CD14-positive monocyte (primary cell): ENCODE data around the gene DGCR6L. TPM values are rescaled to one million over a fixed set of nuclear protein-coding genes. Genes with fewer than 3 reads are reported as not detected.
"Not testable (repeated sequence)": the region's sequence is repeated elsewhere in the genome, so short reads cannot be mapped to it uniquely, and the experiment has no call there.

ENCODE experiments used
- DNase-seq, 3 donors: peaks; one replicate each; pipeline ENCODE4 v3.0.0-alpha.2; 2011 to 2022
- H2AFZ ChIP-seq: 2 replicates; pipeline ENCODE4 v1.6.0; 2012; ENCODE audit warnings: mild to moderate bottlenecking, low read depth, low read length, inconsistent platforms; ENCODE audit not compliant: insufficient read depth, poor library complexity, severe bottlenecking
- H3K27ac ChIP-seq, 2 donors: 1 replicate in 1 of 2; 2 replicates in 1 of 2; pipeline ENCODE4 v1.5.1; 2012 to 2013; ENCODE audit warnings: low read length in 2 of 2, control low read depth in 1 of 2, inconsistent platforms in 1 of 2, low read depth in 1 of 2, mild to moderate bottlenecking in 1 of 2
- H3K27me3 ChIP-seq, 2 donors: one replicate each; pipeline versions ENCODE4 v1.6.0 to v1.6.1; 2011 to 2013; ENCODE audit warnings: low read length in 2 of 2; ENCODE audit not compliant: control insufficient read depth in 2 of 2, insufficient read depth in 2 of 2
- H3K36me3 ChIP-seq, 2 donors: replicated peaks in 1 of 2; 1 replicate in 1 of 2; 2 replicates in 1 of 2; pipeline versions ENCODE4 v1.5.1 to v1.6.1; 2012 to 2013; ENCODE audit warnings: low read length in 2 of 2, control low read depth in 1 of 2, inconsistent platforms in 1 of 2, mild to moderate bottlenecking in 1 of 2; ENCODE audit not compliant: insufficient read depth in 2 of 2, control insufficient read depth in 1 of 2
- H3K4me1 ChIP-seq, 2 donors: 1 replicate in 1 of 2; 2 replicates in 1 of 2; pipeline versions ENCODE4 v1.5.1 to v1.6.1; 2012 to 2013; ENCODE audit warnings: low read length in 2 of 2, control low read depth in 1 of 2, inconsistent platforms in 1 of 2, mild to moderate bottlenecking in 1 of 2, moderate library complexity in 1 of 2; ENCODE audit not compliant: insufficient read depth in 2 of 2, control insufficient read depth in 1 of 2
- H3K4me2 ChIP-seq: replicated peaks from 2 replicates; pipeline ENCODE3; 2012; ENCODE audit warnings: low read length, moderate library complexity, mild to moderate bottlenecking; ENCODE audit not compliant: poor library complexity, severe bottlenecking; ENCODE audit errors: extremely low read depth
- H3K4me3 ChIP-seq, 3 experiments: fragments of 200-600 bp in 1 of 3; sonication (generic) in 1 of 3; replicated peaks in 1 of 3; 1 replicate in 2 of 3; 2 replicates in 1 of 3; pipeline ENCODE4 v1.5.1; 2011 to 2013; ENCODE audit warnings: low read length in 3 of 3, mild to moderate bottlenecking in 3 of 3, control low read depth in 2 of 3, low read depth in 2 of 3, inconsistent platforms in 1 of 3, moderate library complexity in 1 of 3
- H3K79me2 ChIP-seq: 2 replicates; pipeline ENCODE4 v1.6.0; 2012; ENCODE audit warnings: mild to moderate bottlenecking, control low read depth, inconsistent platforms, low read length, moderate library complexity; ENCODE audit not compliant: insufficient read depth
- H3K9ac ChIP-seq: 2 replicates; pipeline ENCODE4 v1.6.0; 2017; ENCODE audit warnings: low read length, mild to moderate bottlenecking; ENCODE audit not compliant: insufficient read depth, poor library complexity, severe bottlenecking
- H3K9me3 ChIP-seq, 2 donors: replicated peaks in 1 of 2; 1 replicate in 1 of 2; 2 replicates in 1 of 2; pipeline versions ENCODE4 v1.5.1 to v1.6.1; 2012 to 2013; ENCODE audit warnings: low read length in 2 of 2, control low read depth in 1 of 2; ENCODE audit not compliant: control insufficient read depth in 1 of 2, insufficient read depth in 1 of 2
- H4K20me1 ChIP-seq: 2 replicates; pipeline ENCODE4 v1.6.0; 2012; ENCODE audit warnings: mild to moderate bottlenecking, low read length, control low read depth, moderate library complexity; ENCODE audit not compliant: insufficient read depth
- H3K27ac Mint-ChIP-seq, 7 donors: one replicate each; pipeline ENCODE4 v1.8.0; 2020; ENCODE audit warnings: mild to moderate bottlenecking in 7 of 7, mixed read lengths in 7 of 7, moderate library complexity in 6 of 7, inconsistent platforms in 2 of 7
- H3K27me3 Mint-ChIP-seq, 3 donors: one replicate each; pipeline ENCODE4 v1.8.0; 2021 to 2022; ENCODE audit warnings: low read depth in 3 of 3, mild to moderate bottlenecking in 3 of 3, mixed read lengths in 3 of 3, moderate library complexity in 3 of 3, inconsistent platforms in 1 of 3
- H3K36me3 Mint-ChIP-seq, 2 donors: one replicate each; pipeline ENCODE4 v1.8.0; 2020; ENCODE audit warnings: mixed read lengths in 2 of 2, inconsistent platforms in 1 of 2, mild to moderate bottlenecking in 1 of 2
- H3K4me1 Mint-ChIP-seq: one replicate; pipeline ENCODE4 v1.8.0; 2020; ENCODE audit warnings: mild to moderate bottlenecking, mixed read lengths
- H3K4me3 Mint-ChIP-seq, 2 donors: one replicate each; pipeline ENCODE4 v1.8.0; 2020; ENCODE audit warnings: mild to moderate bottlenecking in 2 of 2, mixed read lengths in 2 of 2, moderate library complexity in 1 of 2
- H3K9me3 Mint-ChIP-seq, 7 donors: one replicate each; pipeline ENCODE4 v1.8.0; 2020 to 2022; ENCODE audit warnings: mixed read lengths in 7 of 7, mild to moderate bottlenecking in 6 of 7, moderate library complexity in 6 of 7, inconsistent platforms in 2 of 7
- CTCF ChIP-seq: fragments of 200-600 bp; IDR thresholded peaks from one replicate; pipeline ENCODE4 v1.8.0; 2022; ENCODE audit warnings: antibody characterized with exemption, mild to moderate bottlenecking
- WGBS: methylation state at CpG from one replicate; pipeline ENCODE4 v1.1.5; 2013; ENCODE audit warnings: missing lambda C conversion rate; ENCODE audit not compliant: insufficient coverage; 5-methylcytosine and 5-hydroxymethylcytosine counted together
- intact Hi-C, 2 donors: fragments of 100-400 bp; cut with micrococcal nuclease; formaldehyde crosslinking; loops; one replicate each; pipeline versions ENCODE4 v1.15.0 to v1.15.1; 2023
- polyA plus RNA-seq, 3 donors: library from polyadenylated mRNA; depleted of rRNA in 1 of 3; unstranded in 2 of 3; stranded (reverse) in 1 of 3; fragments of 300-500 nt in 2 of 3; fragments of >200 nt in 1 of 3; fragmentation: Illumina TruSeq in 2 of 3; gene quantifications; 1 replicate in 2 of 3; 2 replicates in 1 of 3; pipeline ENCODE4 v1.2.3, GENCODE V29; 2012 to 2021

The DGCR6L gene
- polyA plus RNA-seq, 3 donors = 33.0 to 62.8 (median 56.3) TPM

DNA sequence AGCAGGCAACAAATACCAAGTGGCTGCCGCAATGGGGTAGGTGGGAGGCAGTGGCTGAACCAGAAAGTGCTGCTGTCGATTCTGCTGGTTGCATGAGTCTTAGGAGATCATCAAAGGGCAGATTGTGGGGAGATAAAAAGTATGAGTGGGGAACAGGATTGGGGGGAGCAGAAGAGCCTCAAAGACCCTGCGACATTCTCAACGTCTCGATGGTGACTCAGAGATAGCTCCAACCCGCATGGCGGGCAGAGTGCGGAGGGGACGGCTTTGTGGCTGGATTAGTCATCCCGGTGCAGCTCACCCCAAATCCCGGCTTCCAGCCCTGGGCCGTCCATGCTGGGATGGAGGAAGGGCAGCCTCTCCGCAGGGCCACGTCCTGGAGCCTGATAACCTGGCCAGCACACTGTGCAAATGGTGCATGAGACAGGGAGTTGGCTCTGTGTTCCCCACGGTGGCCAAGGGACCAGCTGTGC is 40.2 kb downstream of the DGCR6L start:
- Histone ChIP-seq H3K36me3 (no peaks in the 10 kb centered on the region), H3K4me1 (no peaks in the 10 kb centered on the region), H3K4me3 (no peak overlapping the region), H3K79me2 (no peaks in the 10 kb centered on the region), H3K27me3 (no peaks in the 10 kb centered on the region), H3K9me3 (no peaks in the 10 kb centered on the region), H4K20me1 (no peaks in the 10 kb centered on the region), H3K27ac (no peak overlapping the region), H2AFZ (no peak overlapping the region), H3K9ac (no peak overlapping the region), H3K4me2 (no peak overlapping the region)
- Mint-ChIP-seq H3K4me1 (no peaks in the 10 kb centered on the region), H3K27me3 (peaks cover 0 to 2% (median 0%) of the 10 kb centered on the region in 3 donors), H3K4me3 (no peak overlapping the region), H3K27ac (no peak overlapping the region), H3K9me3 (no peaks in the 10 kb centered on the region), H3K36me3 (no peaks in the 10 kb centered on the region)
- intact Hi-C loops = loop anchor here (10.0 kb wide), 2 partner anchors 305 to 1315 kb away; no protein-coding TSS in a partner anchor
- TF ChIP-seq CTCF = no peak
- DNase-seq = no peak
- WGBS = 78% methylated on average over 14 of the region's 15 CpGs

GRCh38 chr22:20278726-20279490 is 41.0 kb downstream of the DGCR6L start:
- not testable (repeated sequence) for H3K27ac Mint-ChIP-seq, H3K4me1 ChIP-seq, H3K9me3 ChIP-seq, H3K4me2 ChIP-seq, H3K9ac ChIP-seq, DNase-seq, H3K4me3 Mint-ChIP-seq, H3K27me3 ChIP-seq, H4K20me1 ChIP-seq, H3K4me3 ChIP-seq, H2AFZ ChIP-seq, H3K4me1 Mint-ChIP-seq, H3K36me3 ChIP-seq, H3K79me2 ChIP-seq, H3K27me3 Mint-ChIP-seq, H3K27ac ChIP-seq, H3K36me3 Mint-ChIP-seq, H3K9me3 Mint-ChIP-seq
- WGBS = 83% methylated on average over 1 of the region's 22 CpGs
- intact Hi-C loops = loop anchor here in 1 of 2 donors (10.0 kb wide), 1 partner anchor 1314 kb away; no protein-coding TSS in a partner anchor

DNA sequence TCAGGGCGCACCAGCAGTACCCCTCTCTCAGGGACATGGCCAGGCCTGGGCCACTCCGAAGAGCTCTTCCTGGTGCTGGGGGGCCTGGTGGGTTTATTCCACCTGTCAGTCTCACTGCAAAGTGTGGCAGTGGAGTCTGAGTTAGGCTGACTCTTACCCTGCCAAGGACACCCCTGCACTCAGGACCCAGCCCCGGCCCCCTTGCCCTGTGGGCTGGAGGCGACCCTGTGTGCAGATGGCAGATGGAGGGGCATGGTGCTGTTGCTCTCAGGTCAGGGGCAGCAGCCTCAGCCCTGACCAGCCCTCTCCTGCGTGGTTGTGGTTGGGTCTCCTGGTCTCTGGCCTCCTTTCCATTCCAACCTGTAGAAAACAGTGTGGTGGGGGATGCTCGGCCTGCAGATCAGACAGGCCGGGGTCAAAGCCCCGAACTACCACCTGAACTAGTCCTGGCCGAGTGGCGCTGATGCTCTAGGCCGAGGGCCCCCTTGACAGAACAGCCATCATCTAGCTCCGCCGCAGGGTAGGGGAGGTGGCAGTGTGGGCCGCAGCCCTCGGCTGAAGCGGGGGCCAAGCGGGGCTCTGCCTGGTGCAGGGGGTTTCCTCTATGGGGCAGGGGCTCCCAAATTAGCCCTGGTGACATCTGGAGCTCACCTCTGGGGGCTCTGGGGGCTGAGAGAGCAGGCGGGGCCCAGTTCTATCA is 41.8 kb downstream of the DGCR6L start:
- H3K4me3 ChIP-seq, H3K4me1 ChIP-seq, H3K4me2 ChIP-seq, H2AFZ ChIP-seq, H3K27me3 Mint-ChIP-seq, H3K9me3 Mint-ChIP-seq, H3K27me3 ChIP-seq, H3K4me1 Mint-ChIP-seq, DNase-seq, H3K36me3 ChIP-seq, H3K36me3 Mint-ChIP-seq, H3K27ac ChIP-seq, H3K27ac Mint-ChIP-seq, H3K4me3 Mint-ChIP-seq, H3K79me2 ChIP-seq, H4K20me1 ChIP-seq, H3K9me3 ChIP-seq, H3K9ac ChIP-seq: not testable (repeated sequence)
- 82% methylated on average over 7 of the region's 18 CpGs for WGBS
- intact Hi-C loops = loop anchor here in 1 of 2 donors (10.0 kb wide), 1 partner anchor 1313 kb away; no protein-coding TSS in a partner anchor
